GM12892 (cell line): ENCODE results near the gene TOR1AIP2.
A peak's percentile ranks its signal among the peaks of the same experiment; 100 is the strongest.

Experiments
- POLR2A ChIP-seq: IDR thresholded peaks from 2 replicates; pipeline ENCODE4 v1.6.1; 2011; ENCODE audit warnings: low read depth, low read length, control low read depth
- POLR2AphosphoS5 ChIP-seq: IDR thresholded peaks from 2 replicates; pipeline ENCODE4 v1.6.1; 2011; ENCODE audit warnings: low read depth, low read length, control low read depth

DNA sequence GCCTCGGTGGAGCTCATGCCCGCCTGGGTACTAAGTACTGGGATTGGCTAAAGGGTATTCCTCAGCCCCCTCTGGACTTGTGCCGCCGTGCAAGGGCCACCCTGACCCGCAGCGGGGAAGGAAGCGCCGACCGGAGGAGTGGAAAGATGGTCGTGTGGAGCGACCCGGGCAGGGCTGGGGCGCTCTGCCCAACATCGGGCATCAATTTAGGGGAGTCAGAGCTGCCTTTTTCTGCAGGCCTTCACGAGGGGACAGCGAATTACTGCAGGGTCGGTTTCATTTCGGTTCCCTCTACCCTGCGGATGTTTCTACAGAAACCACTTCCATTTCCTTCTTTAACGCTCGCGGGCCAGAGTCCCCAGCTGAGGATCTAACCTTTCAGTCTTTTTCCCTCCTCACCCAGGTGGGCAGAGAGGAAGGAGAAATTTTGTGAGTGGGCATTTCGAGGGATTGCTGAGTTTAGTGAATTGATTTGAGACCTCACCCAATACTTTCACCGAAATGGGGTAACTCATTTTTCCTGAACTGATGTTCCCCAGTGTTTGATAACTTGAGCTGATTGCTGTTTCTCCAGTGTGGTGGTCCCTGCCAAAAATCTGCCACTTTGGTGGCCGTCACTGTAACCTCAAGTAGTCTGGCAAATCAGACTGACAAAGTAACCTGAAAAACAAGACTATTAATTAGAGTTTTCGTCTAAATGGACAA is 5.6 kb upstream of the TOR1AIP2 start:
- peak; percentile 45; the same call in 1 of the 2 replicates for TF ChIP-seq POLR2AphosphoS5
- TF ChIP-seq POLR2A = peak; percentile 18
